GM21619 (cell line): ENCODE results near the gene ZNF74.

Source experiments
- ATAC-seq: cut with Tn5 transposase; IDR thresholded peaks from one replicate; pipeline ENCODE4 v1.9.1; 2021; ENCODE audit not compliant: unreplicated experiment

ZNF74 gene

GRCh38 chr22:20430720-20431510 is 37.0 kb downstream of the ZNF74 start:
- no peak for ATAC-seq

GRCh38 chr22:20431511-20432192 is 37.7 kb downstream of the ZNF74 start:
- ATAC-seq, result no peak

GRCh38 chr22:20432244-20432686 is 38.3 kb downstream of the ZNF74 start:
- ATAC-seq, result no peak

GRCh38 chr22:20433191-20433590 is 39.2 kb downstream of the ZNF74 start:
- ATAC-seq, result no peak

GRCh38 chr22:20433686-20434241 is 39.8 kb downstream of the ZNF74 start:
- ATAC-seq, result no peak

- ATAC-seq, result no peak
Observed at GRCh38 chr22:20434264-20434751, 40.4 kb downstream of the ZNF74 start.

GRCh38 chr22:20434773-20435172 is 40.8 kb downstream of the ZNF74 start:
- ATAC-seq, result no peak

- ATAC-seq, result no peak
Observed at GRCh38 chr22:20435436-20436306, 41.7 kb downstream of the ZNF74 start.

- ATAC-seq, result no peak
Observed at GRCh38 chr22:20436307-20436767, 42.4 kb downstream of the ZNF74 start.

GRCh38 chr22:20436768-20437612 is 43.0 kb downstream of the ZNF74 start:
- ATAC-seq, result no peak

GRCh38 chr22:20437613-20438426 is 43.9 kb downstream of the ZNF74 start, which contains the start of gene SCARF2:
SCARF2 (minus strand) TSS chr22:20437825; CDS start chr22:20437754, 71 bp downstream.
- no peak for ATAC-seq

- ATAC-seq, result no peak
Observed at GRCh38 chr22:20438427-20438677, 44.4 kb downstream of the ZNF74 start.

GRCh38 chr22:20438678-20439492 is 44.9 kb downstream of the ZNF74 start:
- no peak for ATAC-seq

GRCh38 chr22:20439556-20439927 is 45.6 kb downstream of the ZNF74 start:
- ATAC-seq, result no peak

GRCh38 chr22:20439928-20440575 is 46.1 kb downstream of the ZNF74 start:
- ATAC-seq, result no peak

GRCh38 chr22:20440637-20441591 is 47.0 kb downstream of the ZNF74 start:
- no peak for ATAC-seq
